ENCODE measurements around the gene PTPRU.
"Not testable (repeated sequence)": the region's sequence is repeated elsewhere in the genome, so short reads cannot be mapped to it uniquely, and the experiment has no call there.

PTPRU gene

DNA sequence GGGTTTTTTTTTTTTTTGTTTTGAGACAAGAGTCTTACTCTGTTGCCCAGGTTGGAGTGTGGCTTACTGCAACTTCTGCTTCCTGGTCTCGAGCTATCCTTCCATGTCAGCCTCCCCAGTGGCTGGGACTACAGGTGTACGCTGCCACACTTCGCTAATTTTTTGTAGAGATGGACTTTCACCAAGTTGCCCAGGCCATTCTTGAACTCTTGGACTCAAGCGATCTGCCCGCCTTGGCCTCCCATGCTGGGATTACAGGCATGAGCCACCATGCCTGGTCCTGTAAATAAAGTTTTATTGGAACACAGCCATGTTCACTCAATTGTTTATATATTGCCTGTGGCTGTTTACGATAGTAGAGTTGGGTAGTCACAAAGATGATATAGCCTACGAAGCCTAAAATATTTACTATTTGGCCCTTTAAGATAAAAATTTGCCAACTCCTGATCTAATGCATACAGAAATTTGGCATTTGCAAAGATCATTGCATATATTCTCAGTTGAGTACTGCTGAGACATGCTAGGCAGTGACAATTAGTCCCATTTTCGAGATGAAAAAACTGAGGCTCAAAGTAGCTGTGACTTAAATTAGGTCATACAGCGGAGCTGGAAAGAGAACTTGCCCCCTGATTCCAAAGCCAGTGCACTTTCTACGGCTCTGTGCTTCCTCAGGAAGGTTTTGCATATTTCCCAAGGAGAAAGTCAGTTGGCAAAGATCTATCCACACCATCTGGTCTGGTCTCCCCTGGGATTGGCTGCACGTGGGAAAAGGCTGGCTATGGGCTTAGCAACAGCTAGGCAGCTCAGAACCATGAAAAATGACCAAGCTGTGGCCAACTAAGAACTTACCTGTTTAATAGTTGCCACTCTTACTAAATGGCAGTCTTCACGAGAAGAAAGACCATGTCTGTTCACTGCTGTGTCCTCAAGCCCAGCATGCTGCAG lies 25.0 kb upstream of the PTPRU start:
- Histone ChIP-seq H3K36me3 (no peaks in the 10 kb centered on the region), H3K4me1 (ENCODE audit: control insufficient read depth in 1 of 2, insufficient read depth in 1 of 2, low read depth in 1 of 2, low read length in 1 of 2) (no peaks in the 10 kb centered on the region), H3K27me3 (no peaks in the 10 kb centered on the region), H3K9me3 (no peaks in the 10 kb centered on the region), H3K4me3 (ENCODE audit: low read depth in 1 of 2, low read length in 1 of 2) (no peak overlapping the region), H3K27ac (no peak overlapping the region)
- TF ChIP-seq, protein P1, sequence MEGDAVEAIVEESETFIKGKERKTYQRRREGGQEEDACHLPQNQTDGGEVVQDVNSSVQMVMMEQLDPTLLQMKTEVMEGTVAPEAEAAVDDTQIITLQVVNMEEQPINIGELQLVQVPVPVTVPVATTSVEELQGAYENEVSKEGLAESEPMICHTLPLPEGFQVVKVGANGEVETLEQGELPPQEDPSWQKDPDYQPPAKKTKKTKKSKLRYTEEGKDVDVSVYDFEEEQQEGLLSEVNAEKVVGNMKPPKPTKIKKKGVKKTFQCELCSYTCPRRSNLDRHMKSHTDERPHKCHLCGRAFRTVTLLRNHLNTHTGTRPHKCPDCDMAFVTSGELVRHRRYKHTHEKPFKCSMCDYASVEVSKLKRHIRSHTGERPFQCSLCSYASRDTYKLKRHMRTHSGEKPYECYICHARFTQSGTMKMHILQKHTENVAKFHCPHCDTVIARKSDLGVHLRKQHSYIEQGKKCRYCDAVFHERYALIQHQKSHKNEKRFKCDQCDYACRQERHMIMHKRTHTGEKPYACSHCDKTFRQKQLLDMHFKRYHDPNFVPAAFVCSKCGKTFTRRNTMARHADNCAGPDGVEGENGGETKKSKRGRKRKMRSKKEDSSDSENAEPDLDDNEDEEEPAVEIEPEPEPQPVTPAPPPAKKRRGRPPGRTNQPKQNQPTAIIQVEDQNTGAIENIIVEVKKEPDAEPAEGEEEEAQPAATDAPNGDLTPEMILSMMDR (IDR thresholded peaks at IDR 0.05): no peak

DNA sequence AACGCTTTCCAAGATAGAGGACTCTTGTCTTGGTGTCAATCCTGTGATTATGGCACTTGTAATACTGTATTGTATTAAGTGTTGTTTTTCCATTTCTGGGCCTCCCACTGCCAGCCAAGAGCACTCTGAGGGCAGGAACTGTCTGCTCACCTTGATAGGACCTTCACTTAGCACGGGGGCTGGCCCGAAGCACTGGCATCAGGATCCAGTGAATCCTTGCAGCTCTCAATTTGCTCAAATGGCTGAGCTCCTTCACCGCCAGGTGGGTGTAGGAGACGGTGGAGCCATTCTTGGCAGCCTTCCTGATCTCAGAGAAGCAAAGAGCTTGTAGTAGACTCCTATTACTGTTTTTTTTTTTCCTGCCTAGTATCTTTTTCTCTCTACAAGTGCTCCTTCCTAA lies 23.3 kb upstream of the PTPRU start:
- H3K27me3 ChIP-seq: no peaks in the 10 kb centered on the region
- no peaks in the 10 kb centered on the region for H3K9me3 ChIP-seq
- H3K27ac ChIP-seq: no peak overlapping the region
- H3K4me3 ChIP-seq (ENCODE audit: low read depth in 1 of 2, low read length in 1 of 2): no peak overlapping the region
- TF ChIP-seq, protein P1 (IDR thresholded peaks at IDR 0.05): no peak
- peaks cover under 1 to 5% of the 10 kb centered on the region in 2 experiments for H3K4me1 ChIP-seq (ENCODE audit: control insufficient read depth in 1 of 2, insufficient read depth in 1 of 2, low read depth in 1 of 2, low read length in 1 of 2)
- H3K36me3 ChIP-seq: no peaks in the 10 kb centered on the region

DNA sequence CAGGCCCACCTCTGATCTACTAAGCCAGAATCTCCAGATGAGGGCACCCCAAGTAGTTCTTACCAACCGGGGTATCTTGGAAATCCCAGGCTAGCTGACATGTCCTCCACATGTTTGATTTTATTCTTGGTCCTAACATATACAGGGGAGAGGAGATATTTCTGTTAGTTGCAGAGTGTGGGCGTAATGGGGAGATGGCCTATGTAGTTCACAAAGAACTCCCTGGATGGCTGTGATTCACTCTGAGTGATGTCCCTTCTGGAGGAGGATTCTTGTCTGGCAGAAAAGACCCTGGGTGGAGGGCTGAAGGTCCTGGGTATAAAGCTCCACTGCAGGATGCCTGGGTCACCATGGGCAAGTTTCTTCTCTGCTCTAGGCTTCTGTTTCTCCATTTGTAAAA lies 18.7 kb upstream of the PTPRU start:
- H3K36me3 ChIP-seq: no peaks in the 10 kb centered on the region
- TF ChIP-seq, protein P1 (IDR thresholded peaks at IDR 0.05): no peak
- no peak overlapping the region for H3K4me3 ChIP-seq (ENCODE audit: low read depth in 1 of 2, low read length in 1 of 2)
- H3K4me1 ChIP-seq (ENCODE audit: control insufficient read depth in 1 of 2, insufficient read depth in 1 of 2, low read depth in 1 of 2, low read length in 1 of 2): peaks cover 9 to 10% of the 10 kb centered on the region in 2 experiments
- no peaks in the 10 kb centered on the region for H3K9me3 ChIP-seq
- no peak overlapping the region for H3K27ac ChIP-seq
- no peaks in the 10 kb centered on the region for H3K27me3 ChIP-seq

GRCh38 chr1:29218223-29218622 lies 18.1 kb upstream of the PTPRU start:
- no peaks in the 10 kb centered on the region for H3K27me3 ChIP-seq
- H3K9me3 ChIP-seq: no peaks in the 10 kb centered on the region
- peaks cover 9 to 10% of the 10 kb centered on the region in 2 experiments for H3K4me1 ChIP-seq (ENCODE audit: control insufficient read depth in 1 of 2, insufficient read depth in 1 of 2, low read depth in 1 of 2, low read length in 1 of 2)
- no peak overlapping the region for H3K4me3 ChIP-seq (ENCODE audit: low read depth in 1 of 2, low read length in 1 of 2)
- TF ChIP-seq, protein P1 (IDR thresholded peaks at IDR 0.05): no peak
- H3K36me3 ChIP-seq: no peaks in the 10 kb centered on the region
- no peak overlapping the region for H3K27ac ChIP-seq

GRCh38 chr1:29221296-29221695 lies 15.0 kb upstream of the PTPRU start:
- Histone ChIP-seq H3K4me1 (ENCODE audit: control insufficient read depth in 1 of 2, insufficient read depth in 1 of 2, low read depth in 1 of 2, low read length in 1 of 2) (peaks cover 9 to 10% of the 10 kb centered on the region in 2 experiments), H3K9me3 (no peaks in the 10 kb centered on the region), H3K27me3 (no peaks in the 10 kb centered on the region), H3K4me3 (ENCODE audit: low read depth in 1 of 2, low read length in 1 of 2) (no peak overlapping the region), H3K36me3 (no peaks in the 10 kb centered on the region), H3K27ac (no peak overlapping the region)
- TF ChIP-seq, protein P1 (IDR thresholded peaks at IDR 0.05): no peak

- H3K4me1 ChIP-seq (ENCODE audit: control insufficient read depth in 1 of 2, insufficient read depth in 1 of 2, low read depth in 1 of 2, low read length in 1 of 2); H3K27ac ChIP-seq; H3K36me3 ChIP-seq; H3K27me3 ChIP-seq; H3K9me3 ChIP-seq; H3K4me3 ChIP-seq (ENCODE audit: low read depth in 1 of 2, low read length in 1 of 2): not testable (repeated sequence)
These were observed 14.1 kb upstream of the PTPRU start for GRCh38 chr1:29222260-29222659.
